Kidney (tissue), 14 donors: ENCODE results near the gene NR2F1-AS1. TPM values are rescaled to one million over a fixed set of nuclear protein-coding genes. Genes with fewer than 3 reads are reported as not detected.

Experiments
- DNase-seq, 5 donors: peaks; one replicate each; pipeline ENCODE4 v3.0.0-alpha.2; 2013 to 2020
- FAIRE-seq: peaks from 2 replicates; lab custom pipeline; 2012; peaks lifted over from hg19 to GRCh38; lab: Jason Lieb, UNC
- H3K27ac ChIP-seq, 2 donors: one replicate each; pipeline ENCODE4 v1.7.0; 2013; ENCODE audit warnings: low read depth in 2 of 2, low read length in 2 of 2, inconsistent platforms in 1 of 2
- H3K27me3 ChIP-seq: one replicate; pipeline ENCODE4 v1.7.1; 2013; ENCODE audit warnings: low read length, inconsistent platforms; ENCODE audit not compliant: control insufficient read depth, insufficient read depth
- H3K36me3 ChIP-seq, 3 donors: one replicate each; pipeline versions ENCODE4 v1.7.0 to v1.7.1; 2013; ENCODE audit warnings: low read length in 3 of 3, control low read depth in 1 of 3, inconsistent platforms in 1 of 3; ENCODE audit not compliant: insufficient read depth in 3 of 3, control insufficient read depth in 2 of 3
- H3K4me1 ChIP-seq, 3 donors: one replicate each; pipeline versions ENCODE4 v1.7.0 to v1.7.1; 2013; ENCODE audit warnings: low read length in 3 of 3, inconsistent platforms in 1 of 3, low read depth in 1 of 3; ENCODE audit not compliant: control insufficient read depth in 2 of 3, insufficient read depth in 2 of 3
- H3K4me3 ChIP-seq, 3 donors: one replicate each; pipeline versions ENCODE4 v1.7.0 to v1.8.1; 2013; ENCODE audit warnings: low read length in 3 of 3, control low read depth in 1 of 3, inconsistent platforms in 1 of 3
- H3K9ac ChIP-seq, 3 donors: one replicate each; pipeline versions ENCODE4 v1.7.0 to v1.7.1; 2013; ENCODE audit warnings: low read length in 3 of 3, control low read depth in 1 of 3, inconsistent platforms in 1 of 3
- H3K9me3 ChIP-seq, 3 donors: one replicate each; pipeline versions ENCODE4 v1.7.0 to v1.7.1; 2013; ENCODE audit warnings: low read length in 3 of 3, control low read depth in 1 of 3, inconsistent platforms in 1 of 3; ENCODE audit not compliant: control insufficient read depth in 2 of 3, insufficient read depth in 1 of 3
- intact Hi-C: fragments of 100-400 bp; cut with DNase I; formaldehyde crosslinking; loops from one replicate; pipeline ENCODE4 v1.11.1; 2022
- polyA plus RNA-seq: library from polyadenylated mRNA; stranded (reverse); fragments of 350-450 nt; fragmentation: Illumina TruSeq; extraction: RNeasy Lipid Tissue Mini Kit (QIAGEN cat#74804); gene quantifications from one replicate; pipeline ENCODE4 v1.2.3, GENCODE V29; 2014; ENCODE audit warnings: low read depth, low replicate concordance; ENCODE audit not compliant: insufficient read depth
- total RNA-seq: library from RNA; stranded (reverse); fragmentation: NEBNext Ultra II Directional; extraction: Animal tissue kit (Norgen Biotek cat#: 25700); gene quantifications from one replicate; pipeline ENCODE4 v1.2.1, GENCODE V29; 2021
- TF ChIP-seq, protein P1 (sequence below): IDR thresholded peaks from 3 replicates; pipeline ENCODE4 v1.5.1; 2012; ENCODE audit warnings: mild to moderate bottlenecking, moderate library complexity, borderline replicate concordance; ENCODE audit not compliant: insufficient read depth; ENCODE audit errors: extremely low read depth
- donor health status: control.
- donor health status: control.
- donor health status: control.
- donor health status: control.
- donor health status: control.
- donor health status: DM: yes; HTN: yes; CAD: no.
- donor health status: Normal renal cell carcinoma (clear cell type).

NR2F1-AS1 gene
- total and polyA plus RNA-seq, 2 donors from 2014 or later, result 13.0 to 16.0 TPM

DNA sequence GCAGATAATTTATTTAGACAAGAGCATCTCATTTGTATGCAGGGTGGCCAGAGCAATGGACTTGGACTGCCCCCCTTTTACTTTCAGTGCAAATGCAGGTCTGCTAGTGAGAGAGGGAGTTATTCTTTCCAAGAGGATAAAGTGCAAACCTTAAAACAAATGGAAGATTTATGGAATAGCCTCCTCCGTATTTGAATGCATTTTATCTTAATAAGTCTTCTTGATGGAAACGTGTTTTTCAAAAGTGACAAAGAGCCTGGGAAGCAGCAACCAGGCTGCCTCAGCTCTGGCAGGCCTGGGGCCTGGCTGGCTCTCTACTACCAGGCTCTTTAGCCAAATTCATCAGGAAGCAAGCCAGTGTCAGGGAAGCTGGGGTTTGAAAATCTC is 8.8 kb upstream of the NR2F1-AS1 start:
- Histone ChIP-seq H3K27me3 (no peaks in the 10 kb centered on the region), H3K27ac (no peak overlapping the region), H3K9ac (peak overlapping the region in 2 of 3 donors; percentile 17 to 85), H3K9me3 (no peaks in the 10 kb centered on the region), H3K4me3 (peak overlapping the region in 2 of 3 donors; percentile 61 to 92), H3K36me3 (peaks cover 0 to 6% (median 4%) of the 10 kb centered on the region in 3 donors), H3K4me1 (peaks cover 5 to 14% (median 5%) of the 10 kb centered on the region in 3 donors)
- intact Hi-C loops, result no loop called here
- FAIRE-seq (no peak), DNase-seq (peak in 3 of 5 donors; percentile 26 to 74 (median 48))
- TF ChIP-seq, protein P1, sequence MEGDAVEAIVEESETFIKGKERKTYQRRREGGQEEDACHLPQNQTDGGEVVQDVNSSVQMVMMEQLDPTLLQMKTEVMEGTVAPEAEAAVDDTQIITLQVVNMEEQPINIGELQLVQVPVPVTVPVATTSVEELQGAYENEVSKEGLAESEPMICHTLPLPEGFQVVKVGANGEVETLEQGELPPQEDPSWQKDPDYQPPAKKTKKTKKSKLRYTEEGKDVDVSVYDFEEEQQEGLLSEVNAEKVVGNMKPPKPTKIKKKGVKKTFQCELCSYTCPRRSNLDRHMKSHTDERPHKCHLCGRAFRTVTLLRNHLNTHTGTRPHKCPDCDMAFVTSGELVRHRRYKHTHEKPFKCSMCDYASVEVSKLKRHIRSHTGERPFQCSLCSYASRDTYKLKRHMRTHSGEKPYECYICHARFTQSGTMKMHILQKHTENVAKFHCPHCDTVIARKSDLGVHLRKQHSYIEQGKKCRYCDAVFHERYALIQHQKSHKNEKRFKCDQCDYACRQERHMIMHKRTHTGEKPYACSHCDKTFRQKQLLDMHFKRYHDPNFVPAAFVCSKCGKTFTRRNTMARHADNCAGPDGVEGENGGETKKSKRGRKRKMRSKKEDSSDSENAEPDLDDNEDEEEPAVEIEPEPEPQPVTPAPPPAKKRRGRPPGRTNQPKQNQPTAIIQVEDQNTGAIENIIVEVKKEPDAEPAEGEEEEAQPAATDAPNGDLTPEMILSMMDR, result no peak

DNA sequence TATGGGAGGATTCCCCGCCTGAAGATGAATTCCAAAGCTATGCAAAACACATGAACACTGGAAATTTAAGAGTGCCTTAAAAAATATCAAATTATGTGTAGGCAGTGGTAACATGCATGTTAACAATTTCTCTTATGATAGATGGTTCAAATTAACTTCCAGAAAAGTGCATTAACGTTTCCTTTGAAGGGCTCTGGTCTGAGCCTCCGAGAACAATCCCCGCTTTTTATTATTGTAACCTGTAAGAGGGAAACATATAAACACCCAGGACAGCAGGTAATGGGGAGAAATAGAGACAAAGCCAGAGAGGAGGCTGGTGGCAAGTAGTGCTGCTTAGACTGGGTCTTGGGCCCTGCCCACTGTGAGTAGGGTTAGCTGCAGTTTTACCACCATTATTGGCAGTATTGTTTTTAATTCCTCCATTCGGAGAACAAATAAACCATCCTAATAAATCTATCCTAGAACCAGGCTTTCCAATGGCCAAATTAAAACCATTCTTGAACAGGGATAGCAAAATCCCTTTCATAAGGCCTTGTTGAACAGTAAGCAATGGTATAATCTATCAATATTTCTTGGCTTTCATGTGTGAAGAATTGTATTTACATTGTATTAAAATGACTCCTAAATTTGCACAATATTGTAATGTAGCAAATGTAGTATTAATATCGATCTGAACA is 8.3 kb upstream of the NR2F1-AS1 start:
- FAIRE-seq, result no peak
- Histone ChIP-seq H3K36me3 (peaks cover 0 to 6% (median 0%) of the 10 kb centered on the region in 3 donors), H3K27ac (peak overlapping the region; percentile 14 to 67), H3K4me3 (peak overlapping the region; percentile 29 to 92 (median 61)), H3K9ac (peak overlapping the region; percentile 29 to 85 (median 77)), H3K27me3 (no peaks in the 10 kb centered on the region), H3K4me1 (peaks cover 5 to 14% (median 5%) of the 10 kb centered on the region in 3 donors), H3K9me3 (no peaks in the 10 kb centered on the region)
- TF ChIP-seq, protein P1, result no peak
- intact Hi-C loops, result no loop called here
- DNase-seq, result peak in 3 of 5 donors; percentile 15 to 48 (median 34)

DNA sequence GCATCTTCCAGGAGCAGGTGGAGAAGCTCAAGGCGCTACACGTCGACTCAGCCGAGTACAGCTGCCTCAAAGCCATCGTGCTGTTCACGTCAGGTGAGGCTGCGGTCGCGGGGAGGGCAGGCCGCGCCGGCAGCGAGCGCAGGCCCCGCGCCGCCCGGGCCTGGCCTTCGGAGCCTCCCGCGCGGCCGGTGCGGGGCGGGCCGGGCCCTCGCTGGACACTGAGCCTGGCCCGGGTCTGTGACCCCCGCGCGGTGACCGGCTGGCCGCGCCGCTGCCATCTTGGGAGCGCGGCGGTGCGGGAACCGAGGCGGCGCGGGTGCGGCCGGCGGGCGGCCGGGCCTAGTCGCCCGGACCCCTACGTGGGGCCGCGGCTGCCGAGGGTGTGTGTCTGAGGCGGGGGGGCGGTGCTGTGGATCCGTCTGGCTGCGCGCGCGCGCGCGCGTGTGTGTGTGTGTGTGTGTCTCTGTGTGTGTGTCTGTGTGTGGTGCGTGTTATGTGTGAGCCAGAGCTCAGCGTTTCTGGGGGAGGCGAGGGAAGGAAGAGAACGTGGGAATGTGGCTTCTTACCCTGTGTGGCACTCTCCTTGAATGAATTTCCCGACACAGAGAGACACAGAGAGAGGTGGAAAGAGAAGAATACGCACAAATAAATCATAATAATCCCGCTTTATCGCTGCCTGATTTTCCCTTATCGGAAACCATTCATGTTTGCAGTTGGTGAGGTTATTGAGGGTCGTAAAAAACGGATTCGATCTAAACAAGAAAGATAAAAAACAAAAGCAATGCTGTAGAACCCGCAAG is 7.5 kb upstream of the NR2F1-AS1 start:
- FAIRE-seq (no peak), DNase-seq (peak in 4 of 5 donors; percentile 70 to 79 (median 72))
- no peaks in the 10 kb centered on the region for H3K9me3 ChIP-seq
- no peaks in the 10 kb centered on the region for H3K27me3 ChIP-seq
- H3K36me3 ChIP-seq, result peaks cover 0 to 6% (median 0%) of the 10 kb centered on the region in 3 donors
- intact Hi-C loops, result no loop called here
- H3K4me1 ChIP-seq, result peaks cover 5 to 14% (median 5%) of the 10 kb centered on the region in 3 donors
- TF ChIP-seq, protein P1, result no peak
- peak overlapping the region; percentile 29 to 98 (median 87) for H3K9ac ChIP-seq
- H3K4me3 ChIP-seq, result peak overlapping the region; percentile 64 to 97 (median 76)
- H3K27ac ChIP-seq, result peak overlapping the region; percentile 74 to 76
